ENCODE data around the gene DHODH.
"Not testable (repeated sequence)": the region's sequence is repeated elsewhere in the genome, so short reads cannot be mapped to it uniquely, and the experiment has no call there.

DHODH gene

GRCh38 chr16:72068930-72069329 lies 60.4 kb downstream of the DHODH start:
- Histone ChIP-seq H3K27ac (no peak overlapping the region), H3K9ac (no peak overlapping the region), H3K9me3 (no peaks in the 10 kb centered on the region), H3K4me3 (no peak overlapping the region), H3K4me2 (no peak overlapping the region), H3K27me3 (no peaks in the 10 kb centered on the region), H3K4me1 (0 out of 2 replicates have a peak, but pooled peaks cover 4% of the 10 kb centered on the region), H3K36me3 (0 out of 2 replicates have a peak, but pooled peaks cover 8% of the 10 kb centered on the region), H4K20me1 (no peaks in the 10 kb centered on the region)
- no peak for TF ChIP-seq Cebpa-rat (IDR thresholded peaks at IDR 0.05)

GRCh38 chr16:72072514-72073342 lies 64.2 kb downstream of the DHODH start:
- no peak for TF ChIP-seq Cebpa-rat (IDR thresholded peaks at IDR 0.05)
- H3K27ac ChIP-seq, result no peak overlapping the region
- no peak overlapping the region for H3K4me3 ChIP-seq
- no peaks in the 10 kb centered on the region for H3K9me3 ChIP-seq
- no peaks in the 10 kb centered on the region for H3K4me1 ChIP-seq
- H4K20me1 ChIP-seq, result no peaks in the 10 kb centered on the region
- no peaks in the 10 kb centered on the region for H3K27me3 ChIP-seq
- no peaks in the 10 kb centered on the region for H3K36me3 ChIP-seq
- no peak overlapping the region for H3K4me2 ChIP-seq
- no peak overlapping the region for H3K9ac ChIP-seq

GRCh38 chr16:72073560-72074230 lies 65.2 kb downstream of the DHODH start:
- Histone ChIP-seq H3K36me3 (0 out of 2 replicates have a peak, but pooled peaks cover 8% of the 10 kb centered on the region), H3K27ac (no peak overlapping the region), H3K4me1 (no peaks in the 10 kb centered on the region), H3K9ac (no peak overlapping the region), H3K4me2 (no peak overlapping the region), H3K9me3 (no peaks in the 10 kb centered on the region), H3K4me3 (no peak overlapping the region), H3K27me3 (no peaks in the 10 kb centered on the region), H4K20me1 (no peaks in the 10 kb centered on the region)
- no peak for TF ChIP-seq Cebpa-rat (IDR thresholded peaks at IDR 0.05)

- not testable (repeated sequence) for H3K4me1 ChIP-seq, H3K9me3 ChIP-seq, H4K20me1 ChIP-seq, H3K4me3 ChIP-seq, H3K27ac ChIP-seq, H3K9ac ChIP-seq, H3K27me3 ChIP-seq, H3K4me2 ChIP-seq
- H3K36me3 ChIP-seq, result peaks cover 14% of the 10 kb centered on the region; the same call in 1 of the 2 replicates
Observed at GRCh38 chr16:72075067-72075466, 66.5 kb downstream of the DHODH start.
